ENCODE measurements around the gene ADGRG3.

GRCh38 chr16:57649443-57649751 is 18.7 kb upstream of the ADGRG3 start:
- no peak for TF ChIP-seq GLIS3 (CRISPR knock-in tag; IDR thresholded peaks at IDR 0.05)
- TF ChIP-seq ZNF70 (CRISPR knock-in tag; IDR thresholded peaks at IDR 0.05) = no peak
- no peak for TF ChIP-seq ISL1 (CRISPR knock-in tag; IDR thresholded peaks at IDR 0.05)
- no peak for TF ChIP-seq TOX (CRISPR knock-in tag; IDR thresholded peaks at IDR 0.05; ENCODE audit: borderline replicate concordance)
- no peak for TF ChIP-seq TSHZ2 (CRISPR knock-in tag; IDR thresholded peaks at IDR 0.05)
- TF ChIP-seq ZNF565 (CRISPR knock-in tag; conservative IDR thresholded peaks at IDR 0.05; ENCODE audit: low read depth) = no peak
- TF ChIP-seq CSRNP3 (CRISPR knock-in tag; IDR thresholded peaks at IDR 0.05) = no peak
- TF ChIP-seq CREB5 (CRISPR knock-in tag; IDR thresholded peaks at IDR 0.05; ENCODE audit: low read depth) = no peak
- no peak for TF ChIP-seq RARB (CRISPR knock-in tag; IDR thresholded peaks at IDR 0.05)
- TF ChIP-seq PATZ1 (CRISPR knock-in tag; IDR thresholded peaks at IDR 0.05; ENCODE audit: borderline replicate concordance) = no peak
- no peak for TF ChIP-seq ZFP3 (CRISPR knock-in tag; IDR thresholded peaks at IDR 0.05)
- no peak for TF ChIP-seq SNAI2 (CRISPR knock-in tag; IDR thresholded peaks at IDR 0.05)
